Measurements from ENCODE around the gene TBC1D17.

DNA sequence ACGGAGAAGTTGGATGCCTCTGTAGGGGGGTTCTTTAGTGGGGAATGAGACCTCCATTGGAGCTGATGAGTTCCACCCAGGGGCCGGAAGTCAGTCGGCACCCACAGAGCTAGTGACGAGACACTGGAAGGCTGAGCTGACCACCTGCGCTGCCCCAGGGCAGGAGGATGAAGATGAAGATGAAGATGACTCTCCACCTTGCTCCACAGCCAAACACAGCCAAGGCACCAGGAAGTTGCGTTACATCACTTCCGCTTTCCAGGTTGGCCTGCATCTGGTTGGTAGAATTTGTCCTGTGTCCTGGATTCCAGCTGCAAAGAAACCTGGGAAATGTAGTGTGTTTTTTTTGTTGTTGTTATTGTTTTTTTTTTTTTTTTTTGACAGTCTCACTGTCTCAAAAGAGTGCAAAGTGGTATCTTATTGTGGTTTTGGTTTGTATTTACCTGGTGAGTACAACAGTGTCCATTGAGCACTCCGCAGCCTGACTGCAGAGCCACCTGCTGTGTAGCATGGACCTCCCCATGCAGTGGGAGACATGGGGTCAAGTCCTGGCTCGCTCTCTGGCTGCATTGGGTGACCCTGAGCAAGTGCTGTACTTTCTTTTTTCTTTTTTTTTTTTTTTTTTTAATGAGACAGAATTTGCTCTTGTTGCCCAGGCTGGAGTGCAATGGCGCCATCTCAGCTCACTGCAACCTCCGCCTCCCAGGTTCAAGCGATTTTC, 1.9 kb downstream of the TBC1D17 start:
- TF ChIP-seq EZH2phosphoT487 (IDR thresholded peaks at IDR 0.05; ENCODE audit: insufficient read depth, low read depth) = no peak
- TF ChIP-seq EZH2 (IDR thresholded peaks at IDR 0.05; ENCODE audit: insufficient read depth, poor library complexity, severe bottlenecking) = no peak

Data from GM23248 (cell line).